Neural progenitor cell (in vitro differentiated cells): ENCODE measurements around the gene SFMBT2. TPM values are rescaled to one million over a fixed set of nuclear protein-coding genes. Genes with fewer than 3 reads are reported as not detected.
A peak's percentile ranks its signal among the peaks of the same experiment; 100 is the strongest.

ENCODE experiments used
- DNase-seq: peaks from one replicate; pipeline ENCODE4 v3.0.0-alpha.2; 2016; ENCODE audit warnings: low spot score
- H2AFZ ChIP-seq: fragments of 200-600 bp; sonication (generic); replicated peaks from 2 replicates; pipeline ENCODE4 v1.6.1; 2016; ENCODE audit warnings: antibody characterized with exemption
- H3F3A ChIP-seq: fragments of 200-600 bp; sonication (generic); 2 replicates; pipeline ENCODE4 v1.6.1; 2016; ENCODE audit warnings: antibody characterized with exemption, low read depth
- H3K27ac ChIP-seq: fragments of 200-600 bp; sonication (generic); 2 replicates; pipeline ENCODE4 v1.5.1; 2016; ENCODE audit warnings: mild to moderate bottlenecking
- H3K27me3 ChIP-seq: fragments of 200-600 bp; sonication (generic); 2 replicates; pipeline ENCODE4 v1.6.1; 2016; ENCODE audit warnings: mild to moderate bottlenecking, moderate library complexity
- H3K36me3 ChIP-seq: fragments of 200-600 bp; sonication (generic); 2 replicates; pipeline ENCODE4 v1.5.1; 2016
- H3K4me1 ChIP-seq: fragments of 200-600 bp; sonication (generic); 2 replicates; pipeline ENCODE4 v1.6.1; 2016; ENCODE audit warnings: mixed run types
- H3K4me2 ChIP-seq: fragments of 200-600 bp; sonication (generic); 2 replicates; pipeline ENCODE4 v1.6.1; 2016
- H3K4me3 ChIP-seq: fragments of 200-600 bp; sonication (generic); 2 replicates; pipeline ENCODE4 v1.5.1; 2016
- H3K79me2 ChIP-seq: fragments of 200-600 bp; sonication (generic); 2 replicates; pipeline ENCODE4 v1.6.1; 2016; ENCODE audit warnings: low read depth
- H3K9ac ChIP-seq: fragments of 200-600 bp; sonication (generic); 2 replicates; pipeline ENCODE4 v1.6.1; 2016
- H3K9me3 ChIP-seq: fragments of 200-600 bp; sonication (generic); 2 replicates; pipeline ENCODE4 v1.5.1; 2016; ENCODE audit warnings: low read depth
- H4K20me1 ChIP-seq: fragments of 200-600 bp; sonication (generic); 2 replicates; pipeline ENCODE4 v1.6.1; 2016; ENCODE audit warnings: low read depth
- H3K27ac Mint-ChIP-seq: 3 replicates; pipeline ENCODE4 v1.8.0; 2021; ENCODE audit warnings: mixed read lengths
- H3K27me3 Mint-ChIP-seq: 2 replicates; pipeline ENCODE4 v1.8.0; 2022; ENCODE audit warnings: low read depth, mild to moderate bottlenecking, inconsistent platforms, moderate library complexity, mixed read lengths; ENCODE audit not compliant: insufficient read depth
- H3K36me3 Mint-ChIP-seq: 3 replicates; pipeline ENCODE4 v1.8.0; 2021; ENCODE audit warnings: mixed read lengths
- H3K4me1 Mint-ChIP-seq: 3 replicates; pipeline ENCODE4 v1.8.0; 2021; ENCODE audit warnings: mixed read lengths
- H3K4me3 Mint-ChIP-seq: 3 replicates; pipeline ENCODE4 v1.8.0; 2021; ENCODE audit warnings: mild to moderate bottlenecking, moderate library complexity, mixed read lengths
- H3K9me3 Mint-ChIP-seq: 3 replicates; pipeline ENCODE4 v1.8.0; 2020; ENCODE audit warnings: mixed read lengths
- CTCF ChIP-seq: fragments of 200-600 bp; sonication (generic); IDR thresholded peaks from 2 replicates; pipeline ENCODE4 v1.5.1; 2017; ENCODE audit warnings: antibody characterized with exemption, mild to moderate bottlenecking
- EZH2 ChIP-seq: fragments of 200-600 bp; sonication (generic); IDR thresholded peaks from 2 replicates; pipeline ENCODE4 v1.6.1; 2017; ENCODE audit warnings: antibody characterized with exemption, mild to moderate bottlenecking, moderate library complexity
- EZH2phosphoT487 ChIP-seq: fragments of 200-600 bp; sonication (generic); IDR thresholded peaks from 2 replicates; pipeline ENCODE4 v1.6.1; 2017; ENCODE audit warnings: antibody characterized with exemption
- total RNA-seq: library from RNA; depleted of rRNA; stranded (reverse); fragments of >200 nt; gene quantifications from 2 replicates; pipeline ENCODE4 v1.2.3, GENCODE V29; 2015; ENCODE audit warnings: low replicate concordance

SFMBT2 gene
- total RNA-seq, 1 donor from 2014 or later, result 1.8 TPM

DNA sequence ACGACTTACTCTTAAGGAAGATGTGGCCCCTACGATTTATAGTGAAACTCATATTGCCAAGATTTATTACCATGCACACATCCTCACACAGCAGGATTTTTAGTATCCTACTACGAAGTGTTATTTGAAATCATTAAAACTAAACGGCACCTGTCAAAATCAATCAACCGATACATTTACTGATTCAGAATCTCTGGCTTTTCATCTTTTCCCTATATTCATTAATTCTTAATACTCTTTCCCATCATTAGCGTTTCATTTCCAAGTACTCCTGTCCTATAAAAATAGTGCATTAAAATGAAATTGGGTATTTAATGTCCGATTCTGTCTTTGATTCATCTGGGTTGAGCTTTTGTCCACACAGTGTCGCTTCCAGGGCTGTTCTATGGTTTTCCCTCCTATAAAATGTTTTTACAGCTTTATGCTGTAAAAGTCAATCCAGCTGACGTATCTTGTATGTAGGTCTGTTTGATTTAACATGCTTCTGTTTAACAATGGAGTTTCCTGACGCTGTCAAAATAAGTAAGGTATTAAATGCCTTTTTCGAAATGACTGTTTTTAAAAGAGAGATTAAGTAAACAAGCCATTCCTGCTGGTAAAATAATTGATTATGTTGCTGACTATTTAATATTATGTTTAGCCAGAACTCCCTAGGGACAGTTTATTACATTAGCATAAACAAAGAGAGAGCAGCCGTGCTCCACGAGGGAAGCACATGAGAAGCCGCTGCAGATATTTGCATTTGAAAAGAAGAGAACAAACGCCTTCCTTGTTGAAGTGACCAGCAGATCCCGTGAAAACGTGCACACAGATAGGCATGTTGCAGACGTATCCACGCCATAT, 22.3 kb upstream of the SFMBT2 start:
- H3K36me3 Mint-ChIP-seq, result no peaks in the 10 kb centered on the region
- peaks cover 5% of the 10 kb centered on the region for H3K9me3 Mint-ChIP-seq
- peak overlapping the region; percentile 86 for H3K27ac Mint-ChIP-seq
- peaks cover 25% of the 10 kb centered on the region for H3K4me1 Mint-ChIP-seq
- peak overlapping the region; percentile 27 for H3K4me3 Mint-ChIP-seq
- peaks cover 2% of the 10 kb centered on the region for H3K27me3 Mint-ChIP-seq
- no peaks in the 10 kb centered on the region for H3F3A ChIP-seq
- no peaks in the 10 kb centered on the region for H3K27me3 ChIP-seq
- peak overlapping the region; percentile 66 for H2AFZ ChIP-seq
- no peak overlapping the region for H3K27ac ChIP-seq
- H3K4me1 ChIP-seq, result peaks cover 9% of the 10 kb centered on the region
- no peaks in the 10 kb centered on the region for H3K79me2 ChIP-seq
- H4K20me1 ChIP-seq, result no peaks in the 10 kb centered on the region
- no peaks in the 10 kb centered on the region for H3K9me3 ChIP-seq
- H3K9ac ChIP-seq, result no peak overlapping the region
- no peaks in the 10 kb centered on the region for H3K36me3 ChIP-seq
- no peak for TF ChIP-seq CTCF
- no peak for TF ChIP-seq EZH2phosphoT487
- TF ChIP-seq EZH2, result no peak
- H3K4me3 ChIP-seq, result no peak overlapping the region
- peak overlapping the region; percentile 33 for H3K4me2 ChIP-seq
- DNase-seq, result peak; percentile 54

DNA sequence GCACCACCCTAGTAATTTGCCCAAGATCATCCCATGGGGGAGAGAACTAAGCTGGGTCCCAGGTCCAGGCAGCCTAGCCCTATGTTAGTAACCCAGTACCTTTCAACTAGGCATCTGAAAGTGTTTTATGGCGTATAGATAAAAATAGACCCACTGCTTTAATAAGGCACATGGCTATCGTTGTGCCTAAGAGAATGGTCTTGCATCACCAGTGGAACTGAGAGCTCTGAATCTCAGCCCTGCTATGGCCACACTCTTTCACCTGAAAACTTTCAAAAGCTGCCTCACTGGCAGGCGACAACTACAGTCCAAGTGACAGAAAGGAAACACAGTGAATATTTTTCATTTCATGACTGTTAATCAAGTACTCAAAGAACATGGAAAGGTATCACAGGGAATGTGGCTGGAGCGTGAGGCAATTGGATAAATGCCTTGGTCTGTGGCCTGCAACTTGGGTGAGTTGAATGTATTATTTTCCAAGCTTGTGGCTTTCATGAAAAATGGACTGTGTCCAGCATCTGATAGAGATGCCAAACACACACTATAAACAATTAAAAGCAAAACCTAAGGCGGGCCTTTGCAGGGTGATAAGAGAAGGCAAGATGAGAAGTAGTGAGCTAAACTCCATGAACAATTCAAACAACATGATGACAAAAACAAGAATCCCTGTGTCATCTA, 18.0 kb upstream of the SFMBT2 start:
- Mint-ChIP-seq H3K27ac (no peak overlapping the region), H3K27me3 (peaks cover 2% of the 10 kb centered on the region), H3K4me1 (peaks cover 19% of the 10 kb centered on the region), H3K36me3 (no peaks in the 10 kb centered on the region), H3K4me3 (no peak overlapping the region), H3K9me3 (peaks cover 6% of the 10 kb centered on the region)
- Histone ChIP-seq H3K9me3 (no peaks in the 10 kb centered on the region), H3K79me2 (no peaks in the 10 kb centered on the region), H3K4me3 (no peak overlapping the region), H3K4me1 (peaks cover 9% of the 10 kb centered on the region), H3K9ac (no peak overlapping the region), H2AFZ (peak overlapping the region; percentile 42), H3K36me3 (no peaks in the 10 kb centered on the region), H3K27me3 (no peaks in the 10 kb centered on the region), H3K27ac (no peak overlapping the region), H4K20me1 (no peaks in the 10 kb centered on the region), H3F3A (no peaks in the 10 kb centered on the region), H3K4me2 (no peak overlapping the region)
- DNase-seq, result no peak
- TF ChIP-seq CTCF (no peak), EZH2 (no peak), EZH2phosphoT487 (no peak)

GRCh38 chr10:7426349-7426748, 15.5 kb upstream of the SFMBT2 start:
- Histone ChIP-seq H3K9me3 (no peaks in the 10 kb centered on the region), H3K79me2 (no peaks in the 10 kb centered on the region), H3F3A (no peaks in the 10 kb centered on the region), H3K4me1 (peaks cover 6% of the 10 kb centered on the region), H4K20me1 (no peaks in the 10 kb centered on the region), H3K27ac (no peak overlapping the region), H3K4me3 (no peak overlapping the region), H3K27me3 (no peaks in the 10 kb centered on the region), H2AFZ (no peak overlapping the region), H3K36me3 (no peaks in the 10 kb centered on the region), H3K9ac (no peak overlapping the region), H3K4me2 (no peak overlapping the region)
- Mint-ChIP-seq H3K36me3 (no peaks in the 10 kb centered on the region), H3K27ac (no peak overlapping the region), H3K4me1 (peaks cover 9% of the 10 kb centered on the region), H3K4me3 (no peak overlapping the region), H3K27me3 (peaks cover 3% of the 10 kb centered on the region), H3K9me3 (peaks cover 3% of the 10 kb centered on the region)
- TF ChIP-seq CTCF, result no peak
- TF ChIP-seq EZH2phosphoT487, result no peak
- no peak for TF ChIP-seq EZH2
- no peak for DNase-seq
